IPS-NIHi7 (cell line): Measurements from ENCODE around the gene OXGR1.
"Not testable (repeated sequence)": the region's sequence is repeated elsewhere in the genome, so short reads cannot be mapped to it uniquely, and the experiment has no call there.

ENCODE experiments used
- DNase-seq: peaks from one replicate; pipeline ENCODE4 v3.0.0; 2012; ENCODE audit warnings: mixed read lengths; ENCODE audit errors: extremely low spot score

The OXGR1 gene

DNA sequence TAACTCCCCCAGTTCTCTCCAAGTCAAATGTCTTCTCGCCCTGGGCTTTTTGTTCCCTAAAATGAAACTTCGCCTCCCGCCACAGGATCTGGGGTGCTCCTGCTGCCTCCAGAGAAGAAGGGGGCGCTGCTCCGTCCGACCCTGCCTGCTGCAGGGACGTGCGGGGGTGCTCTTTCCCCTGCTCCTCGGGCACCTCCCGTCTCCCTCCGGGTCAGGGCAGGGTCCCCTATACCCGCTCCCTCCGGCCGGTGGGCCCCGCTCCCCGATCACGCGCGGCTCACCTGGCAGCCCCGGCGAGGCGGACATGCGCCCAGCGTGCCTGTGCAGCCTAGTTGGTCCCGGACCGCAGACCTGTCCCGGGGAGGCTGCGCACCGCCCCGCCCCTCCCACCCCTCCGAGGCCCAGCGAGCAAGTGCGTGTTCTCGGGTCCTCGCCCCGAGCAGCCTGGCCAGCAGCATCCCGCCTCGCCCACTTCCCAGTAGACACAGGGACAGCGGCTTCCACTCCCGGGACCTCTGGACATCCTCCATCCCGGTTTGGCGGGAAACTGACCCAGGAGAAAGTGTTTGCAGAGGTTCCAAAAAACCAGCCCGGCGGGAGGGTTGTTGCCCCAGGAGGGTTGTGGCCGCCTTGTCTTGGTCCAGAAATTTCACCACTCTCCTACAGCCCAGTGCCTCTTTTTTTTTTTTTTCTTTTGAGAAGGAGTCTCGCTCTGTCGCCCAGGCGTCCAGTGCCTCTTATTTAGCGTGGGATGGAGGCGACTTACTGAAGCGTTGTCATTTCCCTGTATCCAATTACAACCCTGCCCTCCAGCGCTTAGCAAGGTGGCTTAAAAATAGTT lies at the start of gene OXGR1:
OXGR1 (minus strand) TSS at position 460 of the 841 bp plus-strand sequence. CDS start 6,717 bp downstream, outside the sequence.
- peak; percentile 35 for DNase-seq

DNA sequence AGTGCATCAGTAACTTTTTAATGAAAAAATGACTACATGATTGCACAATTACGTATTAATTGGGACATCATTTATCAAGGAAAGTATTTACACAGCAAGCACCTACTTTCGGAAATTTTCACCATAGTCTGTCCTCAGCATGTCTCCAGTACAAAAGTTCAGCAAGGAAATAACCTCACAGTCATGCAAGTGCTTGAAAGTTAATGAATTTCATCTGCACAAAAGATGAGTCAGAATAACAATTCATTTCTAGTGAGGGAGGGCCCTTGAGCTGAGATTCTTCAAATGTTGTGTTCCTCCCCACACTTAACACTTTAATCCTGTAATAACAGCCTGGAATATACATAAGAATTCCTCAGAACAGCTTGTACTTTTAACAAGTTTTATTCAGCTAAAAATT lies 49.0 kb upstream of the OXGR1 start:
- no peak for DNase-seq

DNA sequence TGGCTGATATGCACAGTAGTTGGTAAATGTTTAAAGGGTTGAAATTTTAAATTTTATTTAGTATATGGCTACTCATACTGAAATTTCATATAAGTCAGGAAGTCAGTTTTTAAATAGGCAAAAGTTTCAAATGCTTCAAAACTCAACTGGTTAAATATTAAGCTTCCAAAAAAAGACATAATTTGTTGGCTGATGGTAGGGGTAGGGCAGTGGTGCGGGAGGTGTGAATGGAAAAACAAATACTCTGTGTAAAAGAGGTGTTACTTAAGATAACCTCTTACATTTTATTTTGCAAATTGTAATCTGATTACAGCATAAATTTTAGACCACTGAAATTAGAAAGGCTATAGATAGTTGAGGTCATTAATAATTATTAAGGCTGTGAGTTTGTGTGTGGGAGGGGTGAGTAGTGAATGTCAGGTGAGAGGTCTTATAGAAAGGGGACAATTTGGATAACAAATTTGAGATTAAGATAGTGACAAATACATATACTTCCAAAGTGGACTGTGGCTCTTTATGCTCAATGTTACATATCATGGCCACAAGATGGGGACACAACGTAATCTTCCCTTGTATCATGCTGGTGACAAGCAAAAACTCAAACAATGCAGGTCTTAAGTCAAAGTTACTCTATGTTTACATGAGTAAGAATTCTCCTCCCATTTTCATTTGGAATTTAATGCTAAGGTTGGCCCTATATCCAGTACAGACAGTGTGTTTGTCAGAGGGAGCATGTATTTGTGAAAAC lies 36.6 kb upstream of the OXGR1 start:
- DNase-seq, result peak; percentile 22

DNA sequence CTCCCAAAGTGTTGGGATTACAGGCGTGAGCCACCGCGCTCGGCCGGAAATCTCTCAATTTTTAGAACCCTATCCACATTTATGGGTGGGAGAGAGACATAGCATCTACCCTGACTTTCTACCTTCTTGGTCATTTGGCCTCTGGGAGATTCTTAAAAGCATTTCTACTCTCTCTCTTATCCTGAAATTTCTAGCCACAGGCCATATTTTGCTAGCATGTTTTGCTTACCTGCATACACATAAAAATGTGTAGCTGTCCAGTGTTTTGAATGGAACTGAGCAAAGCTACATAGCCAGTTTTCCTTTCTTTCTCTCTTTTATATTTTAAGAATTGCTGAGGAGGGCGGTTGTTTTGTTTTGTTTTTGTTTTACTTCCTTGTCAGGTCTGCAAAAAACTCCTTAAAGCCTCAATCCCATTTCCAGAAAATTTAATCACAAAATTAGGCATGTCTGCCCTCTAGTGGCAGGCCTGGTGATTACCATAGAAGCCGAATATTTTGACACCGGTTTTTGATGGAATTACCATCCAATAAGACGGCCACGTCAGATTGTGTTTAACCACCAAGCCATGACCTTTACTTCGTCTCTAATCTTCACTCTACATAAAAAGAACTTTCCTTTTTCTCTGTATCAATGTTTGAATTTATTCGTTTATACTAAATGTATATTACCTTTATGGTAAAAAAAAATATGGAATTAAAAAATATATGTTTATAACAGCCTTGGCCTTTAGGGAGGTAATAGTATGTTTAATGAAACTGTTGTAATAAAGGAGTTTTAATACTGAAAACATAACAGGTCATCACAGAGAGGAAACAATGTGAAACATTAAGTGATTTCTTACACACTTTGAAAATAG lies 34.4 kb upstream of the OXGR1 start:
- DNase-seq, result peak; percentile 60

DNA sequence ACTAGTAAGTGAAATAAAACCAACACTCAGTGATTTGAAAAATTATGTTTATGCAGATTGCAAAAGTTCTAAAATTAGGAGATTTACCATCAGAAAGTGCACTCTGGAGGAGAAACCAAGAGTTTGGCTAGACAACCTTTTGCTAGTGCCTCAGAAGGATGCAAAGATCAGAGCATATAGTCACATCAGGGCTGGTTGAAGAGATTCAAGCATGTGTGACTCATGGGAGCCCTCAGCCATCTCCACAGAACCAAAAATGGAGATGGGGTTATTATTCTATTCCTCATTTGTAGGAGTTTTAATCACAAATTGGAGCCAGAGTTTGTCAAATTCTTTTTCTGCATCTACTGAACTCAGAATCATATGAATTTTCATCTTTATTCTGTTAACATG lies 32.9 kb upstream of the OXGR1 start:
- DNase-seq, result no peak

DNA sequence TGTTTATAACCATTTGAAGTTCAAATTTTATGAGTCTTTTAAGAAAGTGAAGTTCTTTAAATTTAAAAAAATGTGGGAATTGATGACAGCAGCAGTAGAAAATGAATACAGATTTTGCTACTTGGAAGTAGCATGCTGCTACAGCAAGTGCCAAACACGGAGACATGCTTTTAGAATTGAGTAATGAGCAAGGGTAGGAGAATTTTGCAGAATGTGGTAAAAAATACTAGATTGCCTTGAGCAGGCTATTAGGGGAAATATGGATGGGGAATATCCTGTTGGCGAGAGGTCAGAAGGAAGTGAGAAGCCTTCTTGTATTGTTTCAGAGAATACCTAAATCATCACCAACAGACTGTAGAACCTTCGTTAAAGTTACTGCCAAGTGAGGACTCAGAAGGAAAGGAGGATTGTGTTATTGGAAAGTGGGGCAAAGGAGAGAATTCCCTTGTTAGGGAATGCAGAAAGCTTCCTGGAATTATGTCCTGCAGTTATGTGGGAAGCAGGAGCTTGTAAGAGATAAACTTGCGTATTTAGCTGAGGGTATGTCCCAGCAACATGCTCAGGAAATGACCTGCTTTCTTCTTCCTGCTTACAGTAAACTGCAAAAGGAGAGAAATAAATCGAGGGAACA lies 32.4 kb upstream of the OXGR1 start:
- DNase-seq, result no peak

DNA sequence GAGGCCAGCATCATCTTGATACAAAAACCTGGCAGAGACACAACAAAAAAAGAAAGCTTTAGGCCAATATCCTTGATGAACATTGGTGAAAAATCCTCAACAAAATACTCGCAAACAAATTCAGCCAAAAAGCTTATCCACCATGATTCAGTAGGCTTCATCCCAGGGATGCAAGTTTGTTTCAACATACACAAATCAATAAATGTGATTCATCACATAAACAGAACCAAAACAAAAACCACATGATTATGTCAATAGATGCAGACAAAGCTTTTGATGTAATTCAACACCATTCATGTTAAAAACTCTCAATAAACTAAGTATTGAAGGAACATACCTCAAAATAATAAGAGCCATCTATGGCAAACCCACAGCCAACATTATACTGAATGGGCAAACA lies 29.5 kb upstream of the OXGR1 start:
- not testable (repeated sequence) for DNase-seq

DNA sequence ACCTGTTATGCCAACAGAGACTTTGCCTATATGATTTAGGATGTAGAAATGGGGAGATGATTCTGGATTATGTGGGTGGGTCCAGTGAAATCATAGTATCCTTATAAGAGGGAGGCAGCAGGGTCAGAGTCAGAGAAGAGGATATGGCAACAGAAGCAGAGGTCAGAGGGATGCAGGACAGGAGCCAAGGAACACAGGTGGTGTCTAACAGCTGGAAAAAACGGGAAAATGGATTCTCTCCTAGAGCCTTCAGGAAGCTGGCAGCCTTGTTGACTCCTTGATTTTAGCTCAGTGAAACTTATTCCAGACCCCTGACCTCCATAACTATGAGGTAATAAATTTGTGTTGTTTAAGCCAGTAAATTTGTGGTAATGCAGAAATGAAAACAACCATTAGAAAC lies 28.8 kb upstream of the OXGR1 start:
- no peak for DNase-seq

DNA sequence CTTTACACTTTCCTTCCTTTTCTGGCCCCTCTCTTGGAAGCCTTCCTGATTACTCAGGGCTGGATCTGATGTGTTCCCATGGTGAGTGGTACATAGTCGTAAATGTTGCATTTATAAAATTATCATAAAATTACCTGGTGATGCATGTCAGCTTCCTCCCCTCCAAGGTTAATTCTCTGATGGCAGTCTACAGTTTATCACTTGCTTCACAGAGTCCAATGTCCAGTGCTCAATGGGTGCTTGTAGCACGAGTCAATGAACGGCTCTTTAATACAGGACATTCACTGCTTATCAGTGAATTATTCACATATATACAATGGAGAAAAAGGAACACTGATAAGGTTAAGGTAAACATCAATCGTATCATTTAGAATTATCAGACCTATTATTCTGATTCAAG lies 27.0 kb upstream of the OXGR1 start:
- DNase-seq, result no peak

DNA sequence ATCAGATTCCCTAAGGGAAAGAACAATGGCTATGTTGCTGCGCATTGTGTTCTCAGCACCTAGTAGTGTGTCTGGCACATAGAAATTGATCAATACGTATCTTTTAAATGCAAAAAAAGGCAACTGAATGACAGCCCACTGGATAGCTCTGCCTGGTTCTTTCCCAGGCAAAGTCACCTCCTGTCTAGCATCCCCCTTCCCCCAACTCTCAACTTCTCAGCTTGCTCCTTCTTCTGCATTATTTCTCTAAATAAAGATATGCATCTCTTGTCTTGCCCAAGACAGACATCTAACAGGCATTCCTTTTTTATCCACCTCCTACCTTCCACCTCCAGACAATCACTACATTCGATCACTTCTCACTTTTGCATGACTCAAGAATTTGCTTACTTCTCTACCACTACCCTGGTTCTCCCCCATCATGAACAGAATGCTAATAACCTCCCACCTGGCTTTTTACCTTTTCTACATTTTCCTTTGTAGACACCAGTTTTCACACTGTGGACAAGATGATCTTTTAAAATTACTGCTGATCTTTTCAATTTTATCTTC lies 26.5 kb upstream of the OXGR1 start:
- no peak for DNase-seq

DNA sequence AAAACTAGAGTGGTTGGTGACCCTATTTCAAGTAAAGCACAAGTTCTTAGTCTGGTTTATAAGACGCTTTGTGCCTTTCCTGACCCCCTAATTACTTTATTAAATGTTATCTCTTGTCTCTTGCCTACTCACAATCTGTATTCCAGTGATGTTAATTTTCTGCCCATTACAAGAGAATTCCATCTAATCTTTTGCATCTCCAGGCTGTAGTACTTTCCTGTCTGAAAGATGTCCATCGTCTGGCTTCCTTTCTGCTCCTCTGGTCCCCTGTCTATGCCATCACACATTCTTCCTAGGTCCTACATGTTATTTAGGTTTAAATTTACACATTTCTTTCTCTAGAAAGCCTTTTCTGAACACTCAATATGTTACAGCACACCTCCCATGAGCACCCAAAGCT lies 25.9 kb upstream of the OXGR1 start:
- no peak for DNase-seq

DNA sequence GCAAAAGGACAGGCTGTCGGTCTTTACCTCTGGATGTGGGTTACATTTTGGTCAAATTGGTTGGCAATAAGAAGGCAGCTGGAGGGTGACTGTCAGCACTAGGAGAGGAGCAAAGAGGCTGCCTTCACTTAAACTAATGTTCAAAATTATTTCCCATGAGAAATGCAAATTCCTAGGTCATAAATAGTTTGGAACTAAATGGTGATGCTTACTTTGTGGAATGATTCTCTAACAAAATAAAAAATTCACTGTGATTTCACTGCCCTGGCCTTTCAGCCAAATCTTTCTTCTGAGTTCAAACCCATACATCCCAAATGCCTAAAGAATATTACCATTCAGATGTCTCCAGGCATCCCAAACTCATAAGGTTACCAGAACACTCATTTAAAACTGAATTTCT lies 25.0 kb upstream of the OXGR1 start:
- no peak for DNase-seq

DNA sequence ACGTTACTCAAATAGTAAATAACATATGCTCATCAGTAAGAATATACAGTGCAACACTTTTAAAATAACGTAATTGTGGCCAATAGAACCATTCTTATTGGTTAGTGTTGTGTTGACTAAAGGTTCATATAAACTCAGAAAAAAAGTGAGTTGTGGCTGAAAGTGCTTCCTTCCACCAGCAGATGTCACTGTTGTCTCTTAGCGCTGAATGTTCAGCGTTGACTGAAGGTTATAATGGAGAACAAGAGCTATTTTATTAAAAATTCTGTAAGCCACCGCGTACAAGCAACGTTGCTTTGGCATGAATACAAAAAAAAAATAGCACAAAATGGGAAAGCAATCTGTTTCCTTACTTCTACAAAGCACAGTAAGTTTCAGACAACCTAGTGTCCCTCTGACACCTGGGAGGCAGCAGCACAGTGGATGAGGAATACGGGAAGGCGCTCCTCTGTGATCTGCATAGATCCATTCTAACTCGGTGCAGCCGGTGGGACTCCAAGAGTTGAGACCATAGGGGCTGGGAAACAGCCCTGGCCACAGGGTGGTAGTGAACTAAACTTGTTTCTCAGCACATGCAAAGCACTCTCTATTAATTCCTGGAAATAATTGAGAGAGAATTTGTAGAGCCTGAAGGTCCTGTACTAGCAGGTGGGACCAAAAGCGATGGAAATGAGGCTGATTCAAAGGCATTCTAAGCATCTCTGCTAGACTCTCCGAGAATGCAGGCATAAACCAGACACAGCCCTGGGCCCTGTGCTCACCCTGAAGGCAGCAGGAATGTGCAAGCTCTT lies 23.9 kb upstream of the OXGR1 start:
- peak; percentile 36 for DNase-seq

DNA sequence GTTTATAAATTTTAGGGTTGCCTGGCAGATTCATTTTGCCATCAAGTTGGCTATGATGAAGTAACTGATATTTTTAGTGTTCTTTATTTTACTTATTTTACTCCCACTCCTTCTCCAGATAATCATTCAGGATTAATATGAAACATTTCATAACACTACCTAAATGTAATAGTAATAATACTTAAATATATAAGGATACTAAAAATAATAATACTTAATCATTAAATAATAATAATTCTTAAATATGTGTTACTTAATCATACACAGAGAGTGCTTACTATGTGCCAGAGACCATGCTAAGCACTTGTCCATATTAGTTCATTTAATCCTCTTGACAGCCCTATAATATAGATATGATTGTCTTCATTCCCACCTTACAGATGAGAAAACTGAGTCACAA lies 23.0 kb upstream of the OXGR1 start:
- DNase-seq, result no peak

DNA sequence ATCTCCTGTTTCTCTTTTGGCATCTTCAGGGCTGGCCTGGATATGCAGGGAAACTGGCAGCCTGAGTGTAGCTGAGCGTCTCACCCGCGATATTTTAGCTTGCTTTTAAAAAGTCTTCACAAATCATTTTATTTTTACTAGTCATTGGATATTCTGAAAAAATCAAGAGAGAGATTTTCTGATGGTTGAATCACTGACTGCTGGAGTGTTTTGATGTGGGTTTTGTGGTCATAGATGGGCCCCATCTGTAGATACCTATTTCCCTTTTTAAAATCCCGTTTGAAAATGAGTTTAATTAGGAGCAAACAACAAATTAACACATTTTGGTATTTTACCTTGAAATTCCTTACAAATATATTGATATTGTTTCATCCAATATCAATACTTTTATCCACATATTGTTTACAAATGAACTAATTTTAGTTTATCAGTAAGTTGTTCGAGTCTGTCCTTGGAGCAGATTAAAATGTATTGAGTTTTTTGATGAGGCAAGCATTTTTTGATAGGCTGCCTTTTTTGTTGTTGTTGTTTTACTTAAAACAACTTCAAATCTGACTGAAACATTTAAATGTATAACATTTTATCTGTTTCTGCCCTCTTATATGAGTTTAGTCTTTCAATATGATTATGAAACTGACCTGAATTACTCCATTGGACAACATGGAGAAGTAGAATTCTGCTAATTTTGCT lies 21.5 kb upstream of the OXGR1 start:
- DNase-seq, result no peak

DNA sequence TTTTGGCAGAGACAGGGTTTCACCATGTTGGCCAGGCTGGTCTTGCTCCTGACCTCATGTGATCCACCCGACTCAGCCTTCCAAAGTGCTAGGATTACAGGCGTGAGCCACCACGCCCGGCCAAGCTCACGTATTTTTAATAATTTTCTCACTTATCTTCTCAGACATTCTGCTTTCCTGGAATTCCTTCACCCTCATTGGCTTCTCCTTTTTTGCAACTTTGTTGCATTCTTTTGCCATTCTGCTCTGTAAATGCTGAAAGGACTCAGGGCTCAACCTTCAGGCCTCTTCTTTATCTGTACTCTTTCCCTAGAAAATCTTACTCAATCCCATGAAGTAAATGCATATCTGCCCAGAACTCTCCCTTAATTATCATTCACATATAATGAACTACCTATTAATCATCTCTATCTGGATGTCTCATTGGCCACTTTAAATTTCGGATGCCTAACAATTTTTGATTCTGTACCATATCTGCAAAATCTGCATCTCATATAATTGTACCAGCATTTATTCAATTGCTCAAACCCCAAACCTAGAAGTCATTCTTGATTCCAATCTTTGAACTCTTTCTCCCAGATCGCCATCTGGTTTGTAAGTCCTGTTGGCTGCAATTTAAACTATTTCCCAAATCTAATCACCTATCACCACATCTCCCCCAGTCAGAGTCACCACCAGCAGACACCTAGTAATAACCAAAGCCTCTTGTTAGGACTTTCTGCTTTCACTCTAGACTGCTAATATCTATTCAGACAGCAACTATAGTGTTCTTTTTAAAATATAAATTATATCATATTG lies 18.2 kb upstream of the OXGR1 start:
- DNase-seq, result no peak

DNA sequence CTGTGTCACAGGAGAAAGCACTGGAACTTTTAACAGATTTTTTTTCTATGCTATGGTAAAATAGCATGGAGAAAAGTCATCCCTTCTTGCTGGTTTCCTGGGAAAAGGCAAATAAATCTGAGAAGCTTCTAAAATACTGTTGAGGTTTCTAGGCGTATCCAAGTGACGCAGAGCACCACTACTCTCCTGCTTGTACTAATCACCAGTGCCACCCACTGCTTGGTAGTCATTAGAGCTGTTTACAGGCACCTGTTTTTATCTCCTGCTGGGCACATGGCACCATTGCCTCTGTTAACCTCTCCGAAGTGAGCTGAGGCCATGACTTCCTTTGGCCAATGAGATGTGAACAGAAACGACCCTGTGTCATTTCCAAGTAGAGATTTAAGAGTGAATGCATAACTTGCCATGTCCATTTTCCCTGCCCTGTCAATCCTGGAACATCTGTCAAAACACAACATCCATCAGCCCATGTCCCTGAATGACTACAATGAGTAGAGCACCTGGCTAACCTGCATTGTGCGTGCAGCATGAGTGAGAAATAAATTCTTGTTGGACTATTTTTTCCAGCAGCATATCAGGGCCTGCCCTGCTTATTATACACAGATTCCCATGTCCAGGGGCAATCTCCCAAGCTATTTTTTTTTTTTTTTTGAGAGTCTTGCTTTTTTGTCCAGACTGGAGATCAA lies 17.3 kb upstream of the OXGR1 start:
- no peak for DNase-seq

DNA sequence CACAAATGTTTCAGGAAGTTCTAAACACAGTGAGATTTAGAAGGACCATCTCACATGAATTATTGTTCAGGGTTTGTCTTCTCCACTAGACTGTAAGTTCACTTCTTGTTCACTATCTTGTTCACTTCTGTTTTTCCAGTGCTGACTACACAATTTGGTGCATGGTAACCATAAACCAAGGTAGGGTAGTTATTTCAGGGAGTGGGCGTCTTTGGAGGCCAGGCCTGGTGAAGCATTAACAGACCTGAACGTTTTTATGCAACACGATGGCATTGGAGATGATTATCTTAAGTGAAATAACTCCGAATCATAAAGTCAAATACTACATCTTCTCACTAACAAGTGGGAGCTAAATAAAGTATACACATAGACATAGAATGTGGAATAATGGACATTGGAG lies 14.4 kb upstream of the OXGR1 start:
- DNase-seq, result no peak
